HG03097 (cell line): ENCODE results near the gene DPP7.

Experiments
- ATAC-seq: cut with Tn5 transposase; IDR thresholded peaks from one replicate; pipeline ENCODE4 v1.9.1; 2021; ENCODE audit not compliant: unreplicated experiment, low FRiP score

The DPP7 gene

GRCh38 chr9:137112564-137113384, 1.8 kb downstream of the DPP7 start:
- ATAC-seq: no peak

GRCh38 chr9:137111788-137112563, 2.6 kb downstream of the DPP7 start:
- ATAC-seq: no peak

- no peak for ATAC-seq
Measured at GRCh38 chr9:137110911-137111787, 3.4 kb downstream of the DPP7 start.

GRCh38 chr9:137110147-137110910, 4.2 kb downstream of the DPP7 start:
- ATAC-seq: no peak

GRCh38 chr9:137109250-137110146, 5.0 kb downstream of the DPP7 start:
- no peak for ATAC-seq

- no peak for ATAC-seq
Measured at GRCh38 chr9:137108608-137109249, 5.8 kb downstream of the DPP7 start.

GRCh38 chr9:137107982-137108381, 6.6 kb downstream of the DPP7 start:
- no peak for ATAC-seq

GRCh38 chr9:137107312-137107921, 7.1 kb downstream of the DPP7 start:
- no peak for ATAC-seq

- ATAC-seq: no peak
Measured at GRCh38 chr9:137106662-137107250, 7.8 kb downstream of the DPP7 start.

- ATAC-seq: no peak
Measured at GRCh38 chr9:137105814-137106661, 8.5 kb downstream of the DPP7 start.

GRCh38 chr9:137103206-137103999, 11.1 kb downstream of the DPP7 start:
- no peak for ATAC-seq

- ATAC-seq: no peak
Measured at GRCh38 chr9:137099231-137099630, 15.3 kb downstream of the DPP7 start.

- ATAC-seq: no peak
Measured at GRCh38 chr9:137097761-137098462, 16.6 kb downstream of the DPP7 start.

GRCh38 chr9:137096785-137097546, 17.6 kb downstream of the DPP7 start:
- ATAC-seq: no peak
